GM21717 (cell line): ENCODE results near the gene CCDC73.
A peak's percentile ranks its signal among the peaks of the same experiment; 100 is the strongest.
"Not testable (repeated sequence)": the region's sequence is repeated elsewhere in the genome, so short reads cannot be mapped to it uniquely, and the experiment has no call there.

ENCODE experiments used
- ATAC-seq: cut with Tn5 transposase; IDR thresholded peaks from one replicate; pipeline ENCODE4 v1.9.1; 2021; ENCODE audit warnings: mild to moderate bottlenecking, moderate library complexity; ENCODE audit not compliant: unreplicated experiment

CCDC73 gene

DNA sequence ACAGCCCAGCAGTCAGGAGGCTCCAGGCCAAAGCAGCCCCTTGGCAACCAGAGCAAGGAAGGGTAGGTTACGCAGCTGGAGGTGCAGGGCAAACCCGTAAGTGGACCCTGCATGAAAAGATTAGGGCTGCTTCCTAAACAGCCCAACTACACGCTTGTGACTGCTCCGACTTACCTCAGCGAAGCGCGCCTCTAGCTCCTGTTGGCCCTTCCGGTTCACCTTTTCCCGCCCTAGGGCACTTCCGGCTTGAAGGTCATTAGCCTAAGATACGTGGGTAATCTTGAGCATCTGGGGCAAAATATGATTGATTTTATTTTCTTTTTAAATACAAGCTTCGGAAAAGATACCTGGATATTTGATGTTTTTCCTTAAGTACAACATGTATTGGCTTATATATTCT lies at the start of gene CCDC73:
Gene CCDC73 (minus strand): TSS at position 224 of the 400 bp plus-strand sequence. CDS start 34,419 bp downstream, outside the sequence.
- ATAC-seq = no peak

DNA sequence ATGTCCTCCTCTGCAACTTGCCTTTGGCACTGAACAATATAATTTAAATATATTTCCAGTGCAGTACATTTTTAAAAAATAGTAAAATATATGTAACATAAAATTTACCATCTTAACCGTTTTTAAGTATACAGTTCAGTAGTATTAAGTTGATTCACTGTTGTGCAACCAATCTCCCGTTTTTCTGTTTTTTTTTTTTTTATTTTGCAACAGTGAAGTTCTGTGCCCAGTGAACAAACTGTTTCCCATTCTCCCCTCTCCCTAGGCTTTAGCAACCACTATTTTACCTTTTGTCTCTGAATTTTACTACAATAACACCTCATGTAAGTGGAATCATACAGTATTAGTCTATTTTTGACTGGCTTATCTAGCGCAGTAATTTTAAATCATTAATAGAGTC lies 49.1 kb upstream of the CCDC73 start:
- ATAC-seq = no peak

DNA sequence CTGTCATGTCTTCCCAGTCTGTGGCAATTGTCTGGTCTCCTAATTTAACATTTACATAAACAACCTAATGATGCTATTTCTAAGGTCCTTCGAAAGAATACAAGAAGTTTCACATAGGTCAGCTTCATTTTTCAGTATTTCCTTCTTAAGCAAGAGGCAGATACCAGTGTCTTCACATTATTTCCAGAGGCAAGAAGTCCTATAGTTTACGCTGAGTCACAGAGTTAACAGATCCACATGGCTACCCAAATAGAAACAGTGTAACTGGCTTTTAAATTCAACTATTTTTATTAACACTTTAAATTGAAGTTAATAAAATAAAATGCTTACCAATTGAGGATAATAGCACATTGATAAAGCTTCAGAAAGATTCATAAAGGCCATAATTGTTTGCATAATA lies 46.1 kb upstream of the CCDC73 start:
- no peak for ATAC-seq

DNA sequence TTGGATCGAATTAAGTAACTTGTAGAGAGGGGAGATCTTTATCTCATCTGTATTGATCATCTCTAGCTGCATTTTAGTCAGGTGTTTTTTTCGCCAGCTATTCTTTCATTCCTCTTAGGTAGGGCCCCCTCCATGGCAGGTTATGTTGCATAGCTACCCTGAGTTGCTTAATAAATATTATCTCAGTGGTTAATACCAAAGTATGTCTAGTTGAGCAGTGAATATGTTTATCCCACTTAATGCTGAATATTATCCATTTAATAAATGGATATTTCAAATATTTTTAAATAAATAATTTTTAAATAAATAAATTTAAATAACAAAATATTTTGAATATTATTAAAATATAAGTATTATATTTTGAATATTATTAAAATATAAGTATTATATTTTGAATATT lies 44.8 kb upstream of the CCDC73 start:
- ATAC-seq = no peak

DNA sequence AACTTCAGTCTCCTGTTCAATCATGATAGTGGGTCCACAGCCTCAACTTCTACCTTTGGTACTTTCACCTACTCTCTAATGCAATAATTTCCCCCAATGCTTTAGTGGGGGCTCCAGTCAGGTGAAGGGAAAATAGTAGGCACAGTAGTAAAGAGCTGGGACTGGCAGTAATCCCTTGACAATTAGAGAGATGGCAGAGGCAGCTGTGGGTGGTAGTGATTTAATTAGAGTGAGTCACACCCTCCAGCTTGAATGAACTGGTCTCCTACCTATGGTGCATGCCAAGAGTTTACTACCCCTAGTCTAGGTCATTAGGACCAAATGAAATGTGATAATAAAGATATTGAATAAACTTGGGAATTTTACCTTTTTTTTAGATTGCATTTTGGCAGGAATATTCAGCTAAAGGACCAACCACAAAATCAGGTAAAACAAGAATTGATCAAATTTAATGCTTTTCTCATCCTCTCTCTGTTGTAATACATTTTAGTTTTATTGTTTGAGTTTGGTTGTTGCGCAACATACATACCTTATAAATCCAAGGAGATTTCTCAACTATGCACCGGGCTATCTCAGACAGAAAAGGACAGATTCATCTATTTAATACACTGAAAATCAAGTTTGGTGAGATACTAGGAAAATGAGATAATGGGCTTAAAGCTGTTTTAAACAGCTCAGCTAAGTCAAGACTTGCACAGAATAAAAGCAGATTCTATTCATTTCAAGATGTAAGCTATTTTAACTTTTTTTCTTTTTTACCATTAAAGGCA lies 44.2 kb upstream of the CCDC73 start:
- no peak for ATAC-seq

DNA sequence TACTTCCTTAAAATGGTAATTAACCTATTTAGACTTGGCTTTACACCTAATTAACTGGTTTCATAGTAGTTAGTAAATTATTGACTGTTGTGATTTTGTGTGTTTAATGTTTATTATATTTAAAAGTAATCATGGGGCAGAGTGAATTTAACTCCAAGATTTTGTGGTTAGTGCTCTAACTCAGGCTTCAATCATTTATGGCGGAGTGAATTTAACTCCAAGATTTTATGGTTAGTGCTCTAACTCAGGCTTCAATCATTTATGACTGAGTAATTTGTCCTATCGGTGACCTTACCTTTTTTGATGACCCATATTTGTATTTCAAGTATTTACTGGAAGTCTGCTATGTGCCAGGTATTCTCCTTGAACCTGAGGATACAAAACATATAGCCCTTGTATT lies 42.5 kb upstream of the CCDC73 start:
- no peak for ATAC-seq

DNA sequence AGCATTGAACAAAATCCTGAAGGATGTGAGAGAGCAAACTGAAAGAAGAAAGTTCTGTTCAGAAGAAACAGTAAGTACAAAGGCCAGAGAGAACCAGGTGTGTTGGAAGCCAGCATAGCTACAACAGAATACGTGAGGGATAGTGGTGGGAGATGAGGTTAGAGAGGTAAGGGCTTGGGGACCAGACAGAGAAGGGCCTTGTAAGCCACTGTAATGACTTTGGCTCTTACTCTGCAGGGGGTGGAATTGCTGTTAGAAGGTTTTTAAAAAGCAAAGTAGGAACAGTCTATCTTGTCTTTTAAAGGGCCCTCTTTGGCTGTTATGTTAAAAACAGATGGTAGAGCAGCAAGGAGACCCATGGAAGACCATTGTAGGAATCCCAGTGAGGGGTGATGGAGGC lies 39.5 kb upstream of the CCDC73 start:
- ATAC-seq = no peak

DNA sequence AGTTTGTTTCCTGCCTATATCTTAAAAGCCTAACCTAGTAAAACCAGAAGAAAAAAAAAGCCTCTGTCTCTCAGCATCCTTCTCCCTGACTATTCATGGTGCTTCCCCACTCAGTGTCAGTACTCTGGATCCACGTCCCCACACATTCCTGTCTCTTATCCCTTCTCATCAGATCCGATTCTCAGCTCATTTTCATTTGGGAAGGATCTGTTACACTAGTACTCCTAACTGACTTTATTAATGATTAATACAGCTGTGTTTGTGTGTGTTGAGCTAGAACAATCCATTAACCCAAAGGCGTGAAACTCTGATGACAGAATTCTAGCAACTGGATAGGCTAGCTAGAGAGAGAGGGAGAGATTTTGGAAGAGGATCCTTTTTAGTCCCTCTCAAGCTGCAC lies 36.8 kb upstream of the CCDC73 start:
- no peak for ATAC-seq

DNA sequence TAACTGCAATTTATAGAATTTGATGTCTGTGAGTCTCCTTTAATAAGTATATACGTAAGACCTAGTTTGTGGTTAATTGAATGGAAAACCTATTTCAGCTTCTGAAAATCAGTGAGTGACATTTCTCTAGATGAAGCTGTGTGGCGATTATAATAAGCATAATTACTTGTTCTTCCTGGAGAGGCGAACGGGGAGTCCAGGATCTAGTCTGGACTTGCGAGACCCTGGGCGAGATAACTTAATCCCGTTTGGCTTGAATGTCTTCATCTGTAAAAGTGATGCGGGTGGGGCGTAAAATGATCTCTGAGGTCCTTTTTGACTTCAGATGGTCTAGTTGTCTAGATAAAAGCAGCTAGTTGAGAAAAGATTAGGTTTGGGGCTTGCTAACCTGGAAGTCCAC lies 36.3 kb upstream of the CCDC73 start:
- ATAC-seq = no peak

DNA sequence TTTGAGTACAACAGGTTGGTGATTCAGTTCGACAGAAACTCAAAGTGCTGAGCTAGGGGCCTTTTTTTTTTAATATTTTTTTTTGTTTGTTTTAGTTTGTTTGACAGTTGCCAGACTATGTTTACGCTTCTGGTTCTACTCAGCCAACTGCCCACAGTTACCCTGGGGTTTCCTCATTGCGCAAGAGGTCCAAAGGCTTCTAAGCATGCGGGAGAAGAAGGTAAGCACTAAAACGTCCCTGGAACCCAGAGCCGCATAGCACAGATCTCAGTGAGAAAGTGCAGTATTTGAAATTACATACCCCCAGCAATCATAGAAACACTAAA lies 35.9 kb upstream of the CCDC73 start:
- peak; percentile 7 for ATAC-seq

DNA sequence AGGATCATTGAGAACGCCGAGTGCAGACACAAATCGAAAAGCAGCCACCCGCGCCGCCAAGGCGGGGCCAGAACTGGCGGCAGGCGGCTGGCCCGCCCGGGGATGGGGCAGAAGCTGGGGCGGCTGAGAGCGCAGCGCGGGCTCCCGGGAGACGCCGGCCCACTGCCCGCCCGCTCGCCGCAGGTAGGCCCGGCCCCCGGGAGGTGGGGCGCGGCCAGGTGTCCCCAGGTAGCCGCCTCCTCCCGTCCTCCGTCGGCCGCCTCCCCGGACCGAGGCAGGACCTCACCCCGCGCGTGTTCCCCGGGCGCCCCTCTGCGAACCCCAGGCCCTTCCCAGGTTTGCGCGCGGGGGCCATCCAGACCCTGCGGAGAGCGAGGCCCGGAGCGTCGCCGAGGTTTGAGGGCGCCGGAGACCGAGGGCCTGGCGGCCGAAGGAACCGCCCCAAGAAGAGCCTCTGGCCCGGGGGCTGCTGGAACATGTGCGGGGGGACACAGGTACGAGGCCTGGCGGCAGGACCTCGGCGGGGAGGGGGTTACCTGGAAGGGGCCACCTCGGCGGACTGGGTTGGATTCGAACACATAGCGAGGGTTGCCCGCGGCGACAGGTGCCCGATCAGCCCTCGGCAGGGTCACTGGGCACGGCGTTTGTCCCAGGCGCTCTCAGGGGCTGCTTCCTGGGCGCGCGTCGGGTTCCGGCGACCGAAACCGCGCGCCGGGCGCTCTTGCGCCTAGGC lies 35.4 kb upstream of the CCDC73 start, which contains the start of gene PRRG4:
Gene PRRG4 (plus strand): TSS at position 248 of the 733 bp plus-strand sequence. CDS start 603 bp downstream, outside the sequence.
- ATAC-seq = peak; percentile 81

DNA sequence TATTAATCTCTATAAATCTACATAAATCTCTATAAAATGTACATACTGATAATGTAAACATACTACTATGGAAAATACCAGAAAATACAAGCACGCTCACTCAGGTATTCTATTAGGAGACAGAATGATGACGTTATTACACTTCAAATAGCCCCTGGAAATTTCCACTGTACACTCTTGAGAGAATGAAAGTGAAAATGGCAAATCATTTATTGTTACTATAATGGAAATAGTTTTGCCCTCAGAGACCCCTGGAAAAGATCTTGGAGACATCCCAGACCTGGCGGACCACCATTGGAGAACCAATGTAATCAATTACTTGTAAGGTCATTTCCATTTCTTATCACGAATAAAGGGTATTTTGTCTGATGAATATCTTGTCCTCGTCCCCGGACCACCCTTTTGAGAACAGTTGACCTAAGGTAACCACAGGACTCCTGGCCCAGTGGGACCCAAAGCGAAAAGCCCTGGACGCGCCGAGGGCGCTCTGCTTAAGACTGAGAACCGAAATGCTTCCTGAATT lies 34.8 kb upstream of the CCDC73 start:
- ATAC-seq = peak; percentile 48

DNA sequence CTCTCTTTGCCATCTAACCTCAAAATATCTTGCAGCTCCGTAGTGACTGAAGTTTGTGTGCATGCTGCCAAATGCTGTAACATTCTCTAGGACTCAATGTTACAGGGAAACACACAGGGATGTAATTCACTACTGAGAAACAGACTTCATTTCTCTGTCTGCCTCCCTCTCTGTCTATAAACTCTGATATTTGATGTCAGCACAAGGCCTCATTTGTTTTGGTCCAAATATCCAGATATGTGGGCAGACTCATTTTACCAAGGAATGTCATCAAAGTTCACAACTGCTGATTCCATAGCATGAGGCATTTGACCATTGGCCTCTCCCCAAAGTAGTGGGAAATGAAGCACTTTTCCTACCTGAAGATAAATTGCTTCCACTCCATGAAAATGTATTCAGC lies 32.8 kb upstream of the CCDC73 start:
- ATAC-seq = no peak

DNA sequence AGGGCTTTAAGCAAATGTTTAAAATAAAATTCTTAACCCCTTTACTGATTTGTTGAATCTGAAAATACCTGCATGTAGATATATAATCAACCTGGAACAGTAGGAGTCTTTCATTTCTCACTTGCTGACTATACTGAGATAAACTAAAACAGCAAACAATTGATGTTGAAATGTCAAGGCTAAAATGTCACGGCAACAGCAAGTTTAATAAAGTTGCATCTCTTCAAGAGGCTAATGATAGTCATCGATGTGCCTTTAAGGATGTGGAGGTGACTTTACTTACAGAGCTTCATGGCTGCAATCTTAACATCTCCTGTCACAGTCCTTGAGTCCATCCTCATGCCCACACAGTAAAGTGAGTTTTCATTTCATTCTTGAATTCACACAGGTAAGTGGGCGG lies 31.7 kb upstream of the CCDC73 start:
- ATAC-seq = no peak

DNA sequence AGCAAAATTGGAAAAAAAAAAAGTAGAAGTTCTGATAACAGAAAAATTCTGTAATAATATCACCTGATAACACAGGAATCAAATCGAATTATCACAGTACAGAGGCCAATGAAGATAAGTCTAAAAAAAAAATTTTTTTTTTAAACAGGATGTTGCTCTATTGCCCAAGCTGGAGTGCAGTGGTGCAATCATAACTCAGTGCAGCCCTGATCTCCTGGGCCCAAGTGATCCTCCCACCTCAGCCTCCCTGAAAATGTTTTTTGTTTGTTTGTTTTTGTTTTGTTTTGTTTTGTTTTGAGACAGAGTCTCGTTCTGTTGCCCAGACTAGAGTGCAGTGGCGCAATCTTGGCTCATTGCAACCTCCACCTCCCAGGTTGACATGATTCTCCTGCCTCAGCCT lies 29.2 kb upstream of the CCDC73 start:
- ATAC-seq = not testable (repeated sequence)

DNA sequence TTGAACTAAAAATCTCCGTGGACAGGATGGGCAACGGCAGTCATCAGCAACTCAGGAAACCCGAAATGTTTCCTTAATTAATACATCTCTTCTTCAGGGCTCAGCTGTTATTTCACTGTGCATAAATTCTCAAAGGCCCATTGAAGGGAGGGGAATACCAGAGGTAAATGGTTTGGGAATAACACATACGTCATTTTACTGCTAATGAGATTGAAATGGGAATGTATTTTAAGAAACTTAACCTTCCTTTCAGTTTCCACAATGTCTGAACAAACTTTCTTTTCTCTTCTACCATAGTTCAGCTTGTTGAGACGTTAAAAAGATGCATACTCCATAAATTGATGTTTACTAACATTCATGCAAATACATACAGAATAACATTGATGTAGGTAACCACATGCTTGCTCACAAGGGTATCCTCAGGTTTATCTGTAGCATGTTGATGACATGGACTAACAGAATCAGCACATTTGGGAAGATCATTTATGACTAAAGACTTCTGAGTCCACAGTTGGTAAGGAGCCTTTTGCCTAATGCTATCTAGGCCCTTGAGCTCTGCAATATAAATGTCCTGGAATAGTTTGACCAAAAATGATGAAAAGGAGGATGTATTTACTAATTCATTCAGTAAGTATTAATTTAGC lies 27.6 kb upstream of the CCDC73 start:
- no peak for ATAC-seq

DNA sequence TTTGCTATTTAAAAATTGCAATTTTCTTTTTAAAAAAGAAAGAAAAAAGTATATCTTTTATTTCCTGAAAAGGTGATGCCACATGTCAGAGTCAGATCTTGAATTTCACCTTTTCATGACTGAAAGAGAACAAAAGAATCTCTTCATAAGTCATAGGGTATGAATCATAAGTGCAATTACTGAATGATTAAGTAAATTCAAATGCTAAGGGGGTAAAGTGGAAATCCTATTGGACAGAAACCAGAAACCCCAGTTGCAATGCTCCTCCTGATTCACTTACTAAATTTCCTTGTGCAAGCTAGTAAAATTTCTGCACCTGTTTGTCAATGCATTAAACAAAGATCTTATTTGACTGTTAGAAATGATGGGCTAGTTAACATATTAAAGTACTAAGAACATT lies 27.1 kb upstream of the CCDC73 start:
- ATAC-seq = no peak

DNA sequence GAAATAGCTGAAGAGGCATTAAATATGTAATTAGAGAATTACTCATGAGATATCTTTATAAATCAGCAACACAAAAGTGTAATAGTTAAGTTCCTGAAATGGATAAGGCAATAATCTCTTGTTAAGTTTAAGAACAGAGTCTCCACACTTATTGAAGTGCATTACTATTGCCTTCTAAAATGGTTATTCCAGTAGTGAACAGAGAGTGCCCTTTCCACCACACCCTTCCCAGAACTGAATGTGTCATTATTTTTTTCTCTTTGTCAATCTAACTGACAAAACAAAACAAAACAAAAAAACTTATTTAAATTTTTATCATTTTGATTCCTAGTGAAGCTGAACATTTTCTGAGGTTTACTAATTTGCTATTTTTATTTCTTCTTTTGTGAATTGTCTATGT lies 26.0 kb upstream of the CCDC73 start:
- no peak for ATAC-seq

DNA sequence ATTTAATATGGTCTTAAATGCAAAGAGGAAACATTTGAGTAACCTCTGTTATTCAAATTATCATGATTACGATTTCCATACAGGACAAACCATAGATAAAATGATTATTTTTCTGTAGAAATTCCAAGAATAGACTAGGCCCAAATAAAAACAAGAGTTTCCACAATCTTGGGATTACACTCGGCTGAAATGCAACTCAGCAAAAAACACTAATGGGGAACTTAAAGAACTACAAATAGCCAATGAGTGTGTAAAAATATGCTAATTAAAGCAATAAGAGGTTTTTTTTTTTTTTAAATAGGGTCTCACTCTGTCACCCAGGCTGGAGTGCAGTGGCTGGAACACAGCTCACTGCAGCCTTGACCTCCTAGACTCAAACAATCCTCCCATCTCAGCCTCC lies 24.7 kb upstream of the CCDC73 start:
- no peak for ATAC-seq

DNA sequence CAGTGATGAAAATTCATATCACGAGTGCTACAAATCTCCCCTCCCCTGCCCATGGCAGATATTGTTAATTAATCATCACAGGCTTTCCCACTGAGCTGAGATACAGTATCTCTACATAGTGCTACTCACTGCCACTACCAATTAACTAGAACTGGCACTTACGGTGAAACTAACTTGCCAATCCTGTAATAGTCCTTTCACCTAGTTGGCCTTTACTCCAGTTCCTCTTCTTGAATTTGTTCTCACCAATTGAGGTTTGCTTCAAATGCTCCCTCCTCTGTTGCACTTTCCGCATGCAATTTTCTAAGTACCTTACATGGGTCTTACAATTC lies 23.4 kb upstream of the CCDC73 start:
- ATAC-seq = no peak

DNA sequence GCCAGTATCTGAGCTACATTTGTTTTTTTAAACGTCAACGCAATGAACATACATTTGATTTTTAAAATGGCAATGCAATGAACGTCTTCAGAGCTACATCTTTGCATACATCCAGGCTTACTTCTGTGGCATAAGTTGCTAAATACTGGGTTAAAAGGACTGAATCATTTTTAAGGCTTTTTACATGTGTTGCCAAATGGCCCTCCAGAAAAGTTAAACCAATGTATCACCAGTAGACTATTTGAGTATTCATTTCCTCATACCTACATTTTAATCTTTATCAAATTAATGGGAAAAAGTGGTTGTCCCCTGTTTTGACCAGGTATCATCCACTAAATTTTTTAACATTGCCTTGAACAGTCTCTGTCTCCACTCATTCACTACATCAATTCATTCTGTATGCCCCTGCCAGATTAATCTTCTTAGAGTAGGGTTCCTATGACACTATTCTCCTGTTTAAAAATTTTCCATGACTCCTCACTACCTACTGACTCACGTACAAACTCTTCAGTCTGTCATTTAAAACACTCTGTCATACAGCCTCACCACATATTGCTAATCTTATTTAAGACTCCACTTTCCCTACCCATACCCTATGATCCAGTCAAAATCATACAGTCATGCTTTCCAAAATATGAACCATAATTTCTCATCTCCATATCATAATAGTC lies 22.9 kb upstream of the CCDC73 start:
- no peak for ATAC-seq
